Activated CD4-positive, alpha-beta T cell treated with anti-CD3 and anti-CD28 coated beads, Interleukin-2, amount 10 ng/mL, durations not matched to agents 7 days and 5 days (primary cell): ENCODE measurements around the gene ARID4B. TPM values are rescaled to one million over a fixed set of nuclear protein-coding genes. Genes with fewer than 3 reads are reported as not detected.
A peak's percentile ranks its signal among the peaks of the same experiment; 100 is the strongest.
"Not testable (repeated sequence)": the region's sequence is repeated elsewhere in the genome, so short reads cannot be mapped to it uniquely, and the experiment has no call there.

ENCODE experiments used
- CTCF ChIA-PET: fragments of 350-600 bp; sonication (Branson Sonifier 250); formaldehyde crosslinking; loops from one replicate; lab custom pipeline; 2021; ENCODE audit warnings: antibody characterized with exemption; lab: Charles Lee
- POLR2A ChIA-PET: fragments of 350-600 bp; sonication (Branson Sonifier 250); formaldehyde crosslinking; loops from one replicate; lab custom pipeline; 2021; ENCODE audit warnings: antibody characterized with exemption; lab: Charles Lee
- DNase-seq: peaks from one replicate; pipeline ENCODE4 v3.0.0-alpha.2; 2020
- H3K27ac Mint-ChIP-seq: one replicate; pipeline ENCODE4 v1.8.0; 2021; ENCODE audit warnings: mild to moderate bottlenecking, moderate library complexity, mixed read lengths
- H3K27me3 Mint-ChIP-seq: one replicate; pipeline ENCODE4 v1.8.0; 2021; ENCODE audit warnings: mixed read lengths
- H3K36me3 Mint-ChIP-seq: one replicate; pipeline ENCODE4 v1.8.0; 2021; ENCODE audit warnings: low read depth, mixed read lengths
- H3K4me1 Mint-ChIP-seq: one replicate; pipeline ENCODE4 v1.8.0; 2021; ENCODE audit warnings: mixed read lengths
- H3K4me3 Mint-ChIP-seq: one replicate; pipeline ENCODE4 v1.8.0; 2021; ENCODE audit warnings: mild to moderate bottlenecking, moderate library complexity, mixed read lengths
- H3K9me3 Mint-ChIP-seq: one replicate; pipeline ENCODE4 v1.8.0; 2021; ENCODE audit warnings: mixed read lengths
- total RNA-seq, 2 experiments: library from RNA; stranded (reverse); gene quantifications; one replicate each; pipeline ENCODE4 v1.2.3, GENCODE V29; 2021

Gene ARID4B, protein sequence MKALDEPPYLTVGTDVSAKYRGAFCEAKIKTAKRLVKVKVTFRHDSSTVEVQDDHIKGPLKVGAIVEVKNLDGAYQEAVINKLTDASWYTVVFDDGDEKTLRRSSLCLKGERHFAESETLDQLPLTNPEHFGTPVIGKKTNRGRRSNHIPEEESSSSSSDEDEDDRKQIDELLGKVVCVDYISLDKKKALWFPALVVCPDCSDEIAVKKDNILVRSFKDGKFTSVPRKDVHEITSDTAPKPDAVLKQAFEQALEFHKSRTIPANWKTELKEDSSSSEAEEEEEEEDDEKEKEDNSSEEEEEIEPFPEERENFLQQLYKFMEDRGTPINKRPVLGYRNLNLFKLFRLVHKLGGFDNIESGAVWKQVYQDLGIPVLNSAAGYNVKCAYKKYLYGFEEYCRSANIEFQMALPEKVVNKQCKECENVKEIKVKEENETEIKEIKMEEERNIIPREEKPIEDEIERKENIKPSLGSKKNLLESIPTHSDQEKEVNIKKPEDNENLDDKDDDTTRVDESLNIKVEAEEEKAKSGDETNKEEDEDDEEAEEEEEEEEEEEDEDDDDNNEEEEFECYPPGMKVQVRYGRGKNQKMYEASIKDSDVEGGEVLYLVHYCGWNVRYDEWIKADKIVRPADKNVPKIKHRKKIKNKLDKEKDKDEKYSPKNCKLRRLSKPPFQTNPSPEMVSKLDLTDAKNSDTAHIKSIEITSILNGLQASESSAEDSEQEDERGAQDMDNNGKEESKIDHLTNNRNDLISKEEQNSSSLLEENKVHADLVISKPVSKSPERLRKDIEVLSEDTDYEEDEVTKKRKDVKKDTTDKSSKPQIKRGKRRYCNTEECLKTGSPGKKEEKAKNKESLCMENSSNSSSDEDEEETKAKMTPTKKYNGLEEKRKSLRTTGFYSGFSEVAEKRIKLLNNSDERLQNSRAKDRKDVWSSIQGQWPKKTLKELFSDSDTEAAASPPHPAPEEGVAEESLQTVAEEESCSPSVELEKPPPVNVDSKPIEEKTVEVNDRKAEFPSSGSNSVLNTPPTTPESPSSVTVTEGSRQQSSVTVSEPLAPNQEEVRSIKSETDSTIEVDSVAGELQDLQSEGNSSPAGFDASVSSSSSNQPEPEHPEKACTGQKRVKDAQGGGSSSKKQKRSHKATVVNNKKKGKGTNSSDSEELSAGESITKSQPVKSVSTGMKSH (N-terminal part only)
- 10 to 100 TPM; 43.7 to 47.3 TPM for total RNA-seq

DNA sequence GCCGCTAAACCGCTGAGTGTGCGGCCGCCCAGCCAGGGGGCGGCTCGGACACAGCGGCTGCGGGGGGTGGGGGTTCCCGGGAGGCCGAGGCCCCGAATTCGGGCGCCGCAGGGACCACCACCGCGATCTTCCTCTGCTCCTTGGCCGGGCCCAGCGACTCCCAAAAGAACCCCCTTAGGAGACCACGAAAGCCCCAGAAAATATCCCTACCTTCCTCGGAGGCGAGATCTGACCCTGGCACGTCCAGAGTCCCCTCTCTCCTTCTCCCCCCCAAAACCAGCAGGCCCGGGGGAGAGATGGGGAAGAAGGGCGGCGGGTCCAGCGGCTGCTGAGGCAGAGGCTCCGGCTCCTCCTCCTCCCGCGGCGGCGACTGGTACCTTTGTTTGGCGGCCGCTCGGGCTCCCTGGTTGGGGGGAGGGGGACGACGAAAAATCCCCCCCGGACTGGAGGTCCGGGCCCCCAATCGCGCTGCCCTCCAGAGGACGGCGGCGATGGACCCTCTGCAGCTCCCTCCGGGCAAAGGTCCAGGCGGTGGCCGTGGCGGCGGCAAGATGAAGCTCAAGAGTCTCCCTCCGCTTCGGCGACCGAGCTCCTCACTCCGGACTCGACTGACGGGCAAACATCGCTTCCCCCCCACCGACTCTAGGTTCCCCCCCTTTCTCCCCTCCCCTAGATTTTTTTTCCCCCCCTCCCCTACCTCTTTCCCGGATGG is at the start of gene ARID4B:
TSS of gene ARID4B (minus strand) at position 621 of the 712 bp plus-strand sequence. CDS start 1,260 bp downstream, outside the sequence.
- H3K4me3 Mint-ChIP-seq = peak within 1 kb of the TSS; percentile 88
- H3K27me3 Mint-ChIP-seq = no peaks in the 10 kb centered on the region
- peak within 1 kb of the TSS; percentile 93 for H3K27ac Mint-ChIP-seq
- peaks cover 31% of the 10 kb centered on the region for H3K4me1 Mint-ChIP-seq
- H3K36me3 Mint-ChIP-seq = peaks cover 31% of the 10 kb centered on the region
- ChIA-PET POLR2A (interaction anchor here (0.5 kb wide), 1 partner anchor 97 kb away, joined by 8 read pairs; no protein-coding TSS in a partner anchor), CTCF (interaction anchor here (1.4 to 1.8 kb wide), 2 partner anchors 16 to 28 kb away, joined by 3 to 5 read pairs; no protein-coding TSS in a partner anchor)
- no peak for DNase-seq
- no peaks in the 10 kb centered on the region for H3K9me3 Mint-ChIP-seq

DNA sequence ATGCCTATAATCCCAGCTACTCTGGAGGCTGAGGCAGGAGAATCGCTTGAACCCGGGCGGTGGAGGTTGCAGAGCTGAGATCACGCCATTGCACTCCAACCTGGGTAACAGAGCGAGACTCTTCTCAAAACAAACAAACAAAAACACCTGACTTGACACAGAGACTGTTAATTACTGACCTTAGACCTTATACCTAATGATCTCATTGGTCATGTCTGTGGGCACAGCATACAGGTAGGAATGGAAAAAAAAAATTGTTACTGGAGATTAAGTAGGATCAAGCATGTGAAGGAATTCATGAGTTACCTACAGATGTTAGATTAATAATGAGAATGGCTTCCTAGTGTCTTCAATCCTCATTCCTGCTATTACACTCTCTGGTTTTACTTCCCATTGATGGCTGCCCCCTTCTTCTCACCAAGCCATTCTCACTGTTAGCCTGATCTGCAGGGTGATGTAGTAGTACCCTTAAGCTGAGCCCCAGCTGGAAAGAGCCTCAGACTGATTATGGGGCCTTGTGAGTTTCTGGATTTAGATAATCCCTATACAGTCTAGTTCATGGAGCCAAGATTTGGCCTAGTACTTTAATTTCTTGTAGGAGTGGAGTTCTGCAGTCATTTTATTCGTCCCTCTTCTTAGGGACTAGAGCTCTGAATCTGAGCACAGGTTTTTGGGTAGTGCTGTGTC is 48.1 kb upstream of the ARID4B start:
- POLR2A ChIA-PET = no interaction called here
- no peak overlapping the region for H3K4me3 Mint-ChIP-seq
- no peak for DNase-seq
- no peaks in the 10 kb centered on the region for H3K27me3 Mint-ChIP-seq
- CTCF ChIA-PET = interaction anchor here (0.6 kb wide), 1 partner anchor 125 kb away, joined by 3 read pairs; no protein-coding TSS in a partner anchor
- no peaks in the 10 kb centered on the region for H3K9me3 Mint-ChIP-seq
- H3K36me3 Mint-ChIP-seq = peaks cover 15% of the 10 kb centered on the region
- peaks cover 9% of the 10 kb centered on the region for H3K4me1 Mint-ChIP-seq
- H3K27ac Mint-ChIP-seq = no peak overlapping the region

DNA sequence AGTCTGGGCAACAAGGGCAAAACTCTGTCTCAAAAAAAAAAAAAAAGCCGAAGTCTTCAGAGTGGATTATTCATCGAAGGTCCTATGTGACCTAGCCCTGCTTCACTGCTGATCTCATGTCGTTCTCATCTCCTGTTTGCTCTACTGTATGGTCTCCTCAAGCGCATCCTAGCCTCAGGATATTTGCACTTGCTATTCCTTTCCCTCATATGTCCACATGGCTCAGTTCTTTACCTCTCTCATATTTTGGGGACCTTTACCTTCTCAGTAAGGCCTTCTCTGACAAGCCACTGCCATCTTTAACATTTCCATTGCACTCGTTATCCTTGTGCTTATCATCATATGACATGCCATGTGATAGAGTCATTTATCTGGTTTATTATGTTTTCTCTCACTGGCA is 41.8 kb upstream of the ARID4B start:
- no peaks in the 10 kb centered on the region for H3K27me3 Mint-ChIP-seq
- POLR2A ChIA-PET = no interaction called here
- peaks cover 29% of the 10 kb centered on the region for H3K4me1 Mint-ChIP-seq
- H3K27ac Mint-ChIP-seq = no peak overlapping the region
- no peak for DNase-seq
- CTCF ChIA-PET = interaction anchor here (0.6 to 0.7 kb wide), 2 partner anchors 19 to 97 kb away, joined by 4 read pairs; no protein-coding TSS in a partner anchor
- no peak overlapping the region for H3K4me3 Mint-ChIP-seq
- H3K9me3 Mint-ChIP-seq = no peaks in the 10 kb centered on the region
- peaks cover 2% of the 10 kb centered on the region for H3K36me3 Mint-ChIP-seq

DNA sequence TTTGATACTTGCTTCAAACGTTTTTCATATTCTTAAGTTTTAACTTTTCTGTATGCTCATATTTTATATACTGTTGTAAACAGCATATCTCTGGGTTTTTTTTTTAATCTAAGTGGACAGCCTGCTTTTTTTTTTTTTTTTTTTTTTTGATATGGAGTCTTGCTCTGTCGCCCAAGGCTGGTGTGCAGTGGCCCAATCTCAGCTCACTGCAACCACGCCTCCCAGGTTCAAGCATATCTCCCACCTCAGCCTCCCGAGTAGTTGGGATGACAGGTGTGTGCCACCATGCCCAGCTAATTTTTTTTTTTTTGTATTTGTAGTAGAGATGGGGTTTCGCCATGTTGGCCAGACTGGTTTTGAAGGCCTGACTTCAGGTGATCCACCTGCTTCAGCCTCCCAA is 40.4 kb upstream of the ARID4B start:
- ChIA-PET CTCF (interaction anchor here (1.5 kb wide), 1 partner anchor 31 kb away, joined by 5 read pairs; no protein-coding TSS in a partner anchor), POLR2A (no interaction called here)
- no peaks in the 10 kb centered on the region for H3K9me3 Mint-ChIP-seq
- peak overlapping the region; percentile 99 for H3K4me3 Mint-ChIP-seq
- H3K4me1 Mint-ChIP-seq = peaks cover 29% of the 10 kb centered on the region
- no peaks in the 10 kb centered on the region for H3K27me3 Mint-ChIP-seq
- H3K36me3 Mint-ChIP-seq = no peaks in the 10 kb centered on the region
- H3K27ac Mint-ChIP-seq = no peak overlapping the region
- DNase-seq = no peak

DNA sequence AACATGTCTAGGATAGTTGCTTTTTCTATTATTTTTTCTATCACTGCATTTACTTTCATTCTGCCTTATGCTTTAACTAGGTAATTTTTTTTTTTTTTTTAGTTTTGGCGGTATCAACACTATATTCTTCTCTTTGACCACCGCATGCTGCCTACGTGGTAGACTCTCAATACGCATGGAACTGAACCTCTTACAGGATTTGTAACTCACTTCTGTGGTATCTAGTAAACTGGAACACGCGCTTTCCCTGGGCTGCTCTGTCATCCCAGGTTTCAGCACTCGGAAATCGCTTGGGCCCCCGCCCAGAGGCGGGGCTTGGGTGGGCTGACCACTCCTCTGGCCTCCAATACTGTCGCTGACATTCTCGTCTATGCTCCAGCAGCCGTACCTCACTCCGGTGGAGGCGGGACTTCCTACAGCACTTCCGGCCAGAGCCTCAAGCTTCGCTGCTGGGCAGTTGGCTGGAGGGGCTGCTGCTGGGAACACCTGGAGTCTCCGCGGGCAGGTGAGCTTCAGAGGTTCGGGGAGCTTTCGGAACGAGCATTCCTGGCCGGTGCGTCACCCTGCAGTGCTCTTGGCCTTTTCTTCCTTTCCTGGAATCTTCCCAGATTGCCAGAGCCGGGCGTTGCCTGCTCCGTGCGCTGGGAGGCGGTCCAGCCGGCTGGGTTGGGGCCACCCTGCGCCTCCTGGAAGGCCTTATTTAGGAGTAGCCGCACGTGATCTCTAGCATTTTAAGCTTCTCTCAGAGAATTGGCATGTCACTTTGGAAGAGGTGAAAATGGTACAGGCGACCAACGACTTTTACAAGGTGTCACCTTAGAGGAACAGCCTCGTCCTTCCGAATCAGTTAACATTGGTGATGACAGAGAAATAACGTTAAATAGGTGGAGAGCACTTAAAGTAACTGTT is 39.3 kb upstream of the ARID4B start, which contains the start of gene TBCE:
TSS of gene TBCE (plus strand) at position 428 of the 909 bp plus-strand sequence. CDS start 12,623 bp downstream, outside the sequence.
- POLR2A ChIA-PET = interaction anchor here (0.6 kb wide), 1 partner anchor 137 kb away, joined by 3 read pairs; the partner anchor contains the start of gene B3GALNT2
- DNase-seq = peak; percentile 89
- Mint-ChIP-seq H3K36me3 (no peaks in the 10 kb centered on the region), H3K4me1 (peaks cover 29% of the 10 kb centered on the region), H3K27ac (peak within 1 kb of the TSS; percentile 95), H3K27me3 (no peaks in the 10 kb centered on the region), H3K4me3 (peak within 1 kb of the TSS; percentile 99), H3K9me3 (no peaks in the 10 kb centered on the region)
- CTCF ChIA-PET = interaction anchor here (0.5 to 1.5 kb wide), 5 partner anchors 30 to 1178 kb away, joined by 3 to 5 read pairs (median 3); partner anchors contain the start of gene B3GALNT2

DNA sequence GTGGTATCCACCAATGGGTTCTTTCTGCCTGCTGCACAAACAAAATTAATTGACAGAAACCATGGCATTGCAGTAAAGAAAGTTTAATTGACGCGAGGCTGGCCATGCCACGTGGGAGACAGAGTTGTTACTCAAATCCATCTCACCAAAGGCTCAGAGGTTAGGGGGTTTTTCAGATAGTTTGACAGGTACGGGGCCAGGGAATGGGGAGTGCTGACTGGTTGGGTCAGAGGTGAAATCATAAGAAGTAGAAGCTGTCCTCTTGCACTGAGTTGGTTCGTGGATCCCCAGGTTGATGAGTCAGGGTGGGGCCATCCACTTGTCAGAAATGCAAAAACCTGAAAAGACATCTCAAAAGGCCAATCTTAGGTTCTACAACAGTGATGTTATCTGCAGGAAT is 38.3 kb upstream of the ARID4B start:
- ChIA-PET CTCF (interaction anchor here (1.1 kb wide), 2 partner anchors 18 to 138 kb away, joined by 3 read pairs; partner anchors contain the start of gene B3GALNT2), POLR2A (no interaction called here)
- peak overlapping the region; percentile 99 for H3K4me3 Mint-ChIP-seq
- no peak for DNase-seq
- H3K27me3 Mint-ChIP-seq = no peaks in the 10 kb centered on the region
- H3K36me3 Mint-ChIP-seq = no peaks in the 10 kb centered on the region
- H3K9me3 Mint-ChIP-seq = no peaks in the 10 kb centered on the region
- peak overlapping the region; percentile 95 for H3K27ac Mint-ChIP-seq
- peaks cover 29% of the 10 kb centered on the region for H3K4me1 Mint-ChIP-seq

DNA sequence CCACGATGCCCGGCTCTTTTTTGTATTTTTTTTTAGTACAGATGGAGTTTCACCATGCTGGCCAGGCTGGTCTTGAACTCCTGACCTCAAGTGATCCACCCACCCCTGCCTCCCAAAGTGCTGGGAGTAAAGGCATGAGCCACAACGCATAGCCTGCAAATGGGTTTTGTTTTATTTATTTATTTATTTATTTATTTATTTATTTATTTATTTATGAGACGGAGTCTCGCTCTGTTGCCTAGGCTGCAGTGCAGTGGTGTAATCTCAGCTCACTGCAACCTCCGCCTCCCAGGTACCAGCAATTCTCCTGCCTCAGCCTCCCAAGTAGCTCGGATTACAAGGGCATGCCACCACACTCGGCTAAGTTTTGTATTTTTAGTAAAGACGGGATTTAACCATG is 36.2 kb upstream of the ARID4B start:
- H3K9me3 Mint-ChIP-seq, CTCF ChIA-PET, H3K27ac Mint-ChIP-seq, H3K4me3 Mint-ChIP-seq, POLR2A ChIA-PET, H3K27me3 Mint-ChIP-seq, DNase-seq, H3K36me3 Mint-ChIP-seq: not testable (repeated sequence)
- peaks cover 26% of the 10 kb centered on the region for H3K4me1 Mint-ChIP-seq

DNA sequence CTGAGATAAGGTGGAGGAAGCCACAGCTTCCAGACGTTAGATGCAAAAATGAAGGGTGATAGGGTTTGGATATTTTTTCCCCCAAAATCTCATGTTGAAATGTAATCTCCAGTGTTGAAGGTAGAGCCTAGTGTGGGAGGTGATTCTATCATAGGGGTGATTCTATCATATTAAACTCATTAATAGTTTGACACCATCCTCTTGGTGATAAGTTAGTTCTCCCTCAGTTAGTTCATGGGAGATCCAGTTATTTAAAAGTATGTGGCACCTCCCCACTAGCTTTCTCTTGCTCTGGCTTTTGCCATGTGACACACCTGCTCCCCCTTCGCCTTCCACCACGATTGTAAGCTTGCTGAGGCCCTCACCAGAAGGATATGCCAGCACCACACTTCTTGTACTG is 30.9 kb upstream of the ARID4B start:
- Mint-ChIP-seq H3K36me3 (no peaks in the 10 kb centered on the region), H3K27me3 (no peaks in the 10 kb centered on the region), H3K4me3 (no peak overlapping the region), H3K4me1 (no peaks in the 10 kb centered on the region), H3K9me3 (no peaks in the 10 kb centered on the region), H3K27ac (no peak overlapping the region)
- CTCF ChIA-PET = interaction anchor here (0.6 kb wide), 1 partner anchor 495 kb away, joined by 3 read pairs; no protein-coding TSS in a partner anchor
- POLR2A ChIA-PET = no interaction called here
- no peak for DNase-seq

DNA sequence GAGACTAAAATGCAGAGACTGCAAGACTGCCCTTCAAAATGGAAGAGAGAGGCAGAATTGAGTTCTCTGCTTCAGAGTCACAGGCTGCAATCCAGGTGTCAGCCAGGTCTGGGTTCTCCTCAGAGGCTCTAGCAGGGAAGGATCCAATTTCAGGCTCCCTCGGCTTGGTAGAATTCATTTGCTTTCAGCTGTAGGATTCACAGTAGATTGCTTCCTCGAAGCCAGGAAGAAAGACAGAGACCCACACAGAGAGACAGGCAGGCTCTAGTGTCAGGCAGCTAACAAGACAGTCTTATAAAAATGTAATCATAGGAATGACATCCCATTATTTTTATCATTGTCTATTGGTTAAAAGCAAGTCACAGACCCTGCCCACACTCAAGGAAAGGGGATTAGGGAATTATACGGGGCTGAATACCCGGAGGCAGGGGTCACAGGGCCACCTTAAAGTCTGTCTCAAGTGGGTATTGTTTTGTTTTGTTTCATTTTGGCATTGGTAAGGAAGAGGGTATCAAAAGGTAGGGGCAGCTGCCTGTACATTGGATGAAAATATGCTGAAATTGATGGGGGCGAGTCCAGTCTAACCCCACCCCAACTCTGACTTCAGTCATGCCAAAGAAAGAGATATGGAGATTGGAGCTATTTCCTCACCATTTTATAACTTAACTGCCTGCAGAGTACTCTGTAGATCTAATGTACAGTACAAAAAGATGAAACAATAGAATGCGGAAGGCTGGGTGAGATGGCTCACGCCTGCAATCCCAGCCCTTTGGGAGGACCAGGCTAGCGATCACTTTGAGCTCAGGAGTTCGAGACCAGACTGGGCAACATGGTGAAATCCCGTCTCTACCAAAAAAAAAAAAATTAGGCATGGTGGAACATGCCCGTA is 29.8 kb upstream of the ARID4B start:
- no peak for DNase-seq
- H3K9me3 Mint-ChIP-seq = no peaks in the 10 kb centered on the region
- H3K4me1 Mint-ChIP-seq = no peaks in the 10 kb centered on the region
- H3K27me3 Mint-ChIP-seq = no peaks in the 10 kb centered on the region
- H3K27ac Mint-ChIP-seq = no peak overlapping the region
- POLR2A ChIA-PET = no interaction called here
- CTCF ChIA-PET = no interaction called here
- H3K4me3 Mint-ChIP-seq = no peak overlapping the region
- H3K36me3 Mint-ChIP-seq = no peaks in the 10 kb centered on the region

DNA sequence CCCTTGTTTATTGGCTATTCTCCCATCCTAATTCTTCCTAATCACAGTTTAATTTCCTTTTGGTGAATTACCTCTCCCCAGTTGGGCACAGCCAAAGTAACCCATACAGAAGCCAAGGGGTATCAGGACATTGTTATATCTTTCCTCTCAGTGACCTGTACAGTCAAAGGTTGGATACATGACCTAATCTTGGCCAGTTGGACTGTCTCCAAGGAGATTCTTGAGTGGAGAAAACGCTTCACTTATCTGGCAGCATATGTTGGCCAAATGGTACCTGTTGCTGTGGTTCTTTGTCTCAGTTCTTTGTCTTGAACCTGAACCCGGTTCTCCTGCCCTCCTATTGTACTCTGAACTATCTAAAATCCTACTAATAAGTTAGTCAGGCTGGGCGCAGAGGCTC is 23.9 kb upstream of the ARID4B start:
- Mint-ChIP-seq H3K27ac (no peak overlapping the region), H3K4me1 (no peaks in the 10 kb centered on the region), H3K9me3 (peaks cover 3% of the 10 kb centered on the region), H3K27me3 (no peaks in the 10 kb centered on the region), H3K36me3 (peaks cover 2% of the 10 kb centered on the region), H3K4me3 (no peak overlapping the region)
- CTCF ChIA-PET = interaction anchor here (0.6 kb wide), 1 partner anchor 104 kb away, joined by 3 read pairs; no protein-coding TSS in a partner anchor
- DNase-seq = no peak
- POLR2A ChIA-PET = no interaction called here
